Vagina (tissue), 2 donors: Measurements from ENCODE around the gene NDUFA6. TPM values are rescaled to one million over a fixed set of nuclear protein-coding genes. Genes with fewer than 3 reads are reported as not detected.
"Not testable (repeated sequence)": the region's sequence is repeated elsewhere in the genome, so short reads cannot be mapped to it uniquely, and the experiment has no call there.

Experiments used
- DNase-seq, 2 donors: peaks; one replicate each; pipeline ENCODE4 v3.0.0-alpha.2; 2017; ENCODE audit errors: extremely low spot score in 2 of 2
- H3K27ac ChIP-seq: fragments of 200-600 bp; sonication (generic); one replicate; pipeline ENCODE4 v1.5.1; 2019
- H3K27me3 ChIP-seq: fragments of 200-600 bp; sonication (generic); one replicate; pipeline ENCODE4 v1.5.1; 2019
- H3K36me3 ChIP-seq, 2 donors: fragments of 200-600 bp; sonication (generic); one replicate each; pipeline ENCODE4 v1.5.1; 2017 to 2019
- H3K4me1 ChIP-seq: fragments of 200-600 bp; sonication (generic); one replicate; pipeline ENCODE4 v1.5.1; 2019
- H3K4me3 ChIP-seq, 2 donors: fragments of 200-600 bp; sonication (generic); 1 replicate in 1 of 2; 2 replicates in 1 of 2; pipeline ENCODE4 v1.5.1; 2016 to 2019
- H3K9me3 ChIP-seq: fragments of 200-600 bp; sonication (generic); one replicate; pipeline ENCODE4 v1.5.1; 2019
- CTCF ChIP-seq, 3 experiments: fragments of 450-650 bp in 2 of 3; fragments of 200-600 bp in 1 of 3; sonication (generic) in 1 of 3; IDR thresholded peaks; one replicate each; pipeline ENCODE4 v1.5.1; 2017 to 2019; ENCODE audit warnings: antibody characterized with exemption in 3 of 3, mild to moderate bottlenecking in 2 of 3, moderate library complexity in 2 of 3
- POLR2A ChIP-seq, 2 donors: fragments of 450-650 bp; IDR thresholded peaks; one replicate each; pipeline ENCODE4 v1.6.1; 2017; ENCODE audit warnings: antibody characterized with exemption in 2 of 2, mild to moderate bottlenecking in 2 of 2, moderate library complexity in 2 of 2
- POLR2AphosphoS5 ChIP-seq, 2 donors: sonication (generic); formaldehyde crosslinking; IDR thresholded peaks; one replicate each; pipeline ENCODE4 v1.9.0; 2017; ENCODE audit warnings: antibody characterized with exemption in 2 of 2, mild to moderate bottlenecking in 2 of 2, low read depth in 1 of 2; ENCODE audit not compliant: insufficient read depth in 1 of 2
- intact Hi-C: fragments of 100-400 bp; cut with DNase I; formaldehyde crosslinking; loops from one replicate; pipeline ENCODE4 v1.15.1; 2023
- total RNA-seq: library from RNA; depleted of rRNA; stranded (reverse); fragments of >200 nt; gene quantifications from one replicate; pipeline ENCODE4 v1.2.3, GENCODE V29; 2016

Gene NDUFA6
- total RNA-seq, 1 donor from 2014 or later, result 42.0 TPM

- H3K27me3 ChIP-seq, result no peaks in the 10 kb centered on the region
- no peaks in the 10 kb centered on the region for H3K36me3 ChIP-seq
- H3K9me3 ChIP-seq, result no peaks in the 10 kb centered on the region
- intact Hi-C loops, result no loop called here
- TF ChIP-seq POLR2A (IDR thresholded peaks at IDR 0.05) (no peak), CTCF (IDR thresholded peaks at IDR 0.05) (no peak), POLR2AphosphoS5 (IDR thresholded peaks at IDR 0.05; ENCODE audit: insufficient read depth in 1 of 2, low read depth in 1 of 2) (no peak)
- no peak overlapping the region for H3K4me3 ChIP-seq
- H3K4me1 ChIP-seq, result no peaks in the 10 kb centered on the region
- no peak overlapping the region for H3K27ac ChIP-seq
- no peak for DNase-seq
Observed at GRCh38 chr22:42127606-42128005, 37.0 kb upstream of the NDUFA6 start.

DNA sequence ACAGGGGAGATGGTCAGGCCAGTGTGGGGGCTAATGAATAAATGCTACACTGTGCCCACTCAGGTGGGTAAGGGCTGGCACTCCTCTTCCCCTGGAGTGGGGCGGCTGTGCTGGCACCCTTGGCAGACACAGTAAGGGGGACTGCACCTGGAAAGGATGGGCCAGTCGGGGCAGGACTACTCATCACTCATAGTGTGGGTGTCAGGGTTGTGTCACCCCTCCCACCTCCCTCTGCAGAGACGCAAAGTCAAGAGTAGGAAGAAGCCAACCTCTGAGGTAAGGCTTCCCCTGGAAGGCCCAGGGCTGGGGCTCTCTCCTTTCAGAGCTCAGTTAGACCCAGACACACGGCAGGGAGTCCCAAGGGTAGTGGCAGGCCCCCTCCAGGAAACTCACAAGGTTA, 33.0 kb upstream of the NDUFA6 start:
- H3K9me3 ChIP-seq, H3K27me3 ChIP-seq, H3K4me1 ChIP-seq, DNase-seq, H3K4me3 ChIP-seq, H3K27ac ChIP-seq, intact Hi-C loops, H3K36me3 ChIP-seq: not testable (repeated sequence)

DNA sequence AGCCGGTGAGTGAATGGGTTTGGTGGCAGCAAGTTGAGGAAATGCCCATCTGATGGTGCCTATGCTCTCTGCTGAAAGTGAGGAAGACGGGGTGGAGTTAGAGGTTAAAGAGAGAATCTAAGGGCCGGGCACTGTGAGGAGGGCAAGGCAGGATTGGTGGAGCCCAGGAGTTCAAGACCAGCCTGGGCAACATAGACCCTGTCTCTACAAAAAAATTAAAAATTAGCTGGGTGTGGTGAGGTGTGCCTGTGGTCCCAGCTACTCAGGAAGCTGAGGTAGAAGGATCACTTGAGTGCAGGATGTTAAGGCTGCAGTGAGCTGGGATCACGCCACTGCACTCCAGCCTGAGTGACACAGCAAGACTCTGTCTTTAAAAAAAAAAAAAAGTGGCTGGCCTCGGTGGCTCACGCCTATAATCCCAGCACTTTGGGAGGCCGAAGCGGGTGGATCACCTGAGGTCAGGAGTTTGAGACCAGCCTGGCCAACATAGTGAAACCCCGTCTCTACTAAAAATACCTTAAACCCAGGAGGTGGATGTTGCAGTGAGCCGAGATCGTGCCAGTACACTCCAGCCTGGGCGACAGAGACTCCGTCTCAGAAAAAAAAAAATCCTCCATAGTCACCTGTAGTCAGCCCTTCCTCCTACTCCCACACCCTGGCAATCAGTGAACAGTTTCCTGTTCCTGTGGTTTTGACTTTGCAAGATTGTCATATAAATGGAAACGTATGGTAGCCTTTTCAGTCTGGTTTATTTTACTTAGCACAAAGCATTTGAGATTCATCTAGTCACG, 29.9 kb upstream of the NDUFA6 start:
- H3K27me3 ChIP-seq, H3K36me3 ChIP-seq, H3K27ac ChIP-seq, H3K4me1 ChIP-seq, DNase-seq, intact Hi-C loops, H3K9me3 ChIP-seq, H3K4me3 ChIP-seq: not testable (repeated sequence)

DNA sequence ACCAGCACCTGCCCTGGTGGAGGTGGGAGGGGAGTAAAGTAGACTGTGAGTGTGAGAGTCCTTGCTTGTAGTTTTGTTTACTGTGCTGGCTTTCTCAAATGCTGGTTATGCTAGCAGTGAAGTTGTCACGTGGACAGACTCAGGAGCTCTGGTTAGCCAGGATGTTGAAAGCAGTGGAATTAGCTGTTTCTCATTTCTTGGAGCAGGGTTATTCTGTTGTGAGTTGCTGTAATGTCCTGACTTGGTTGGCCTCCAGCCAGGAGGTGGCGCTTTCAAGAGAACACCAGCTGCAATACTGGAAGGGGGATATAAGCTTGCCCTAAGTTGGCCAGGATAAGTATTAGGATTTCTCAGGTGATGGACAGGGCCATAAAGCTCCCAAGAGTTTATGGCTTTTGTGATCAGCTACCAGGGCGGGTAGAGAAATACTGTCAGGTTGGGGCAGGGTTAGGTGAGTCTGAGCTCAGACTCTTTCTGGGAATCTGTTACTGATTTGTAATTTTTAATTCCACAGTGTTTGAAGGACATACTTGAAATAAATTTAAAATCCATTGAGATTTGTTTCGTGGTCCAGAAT, 26.4 kb upstream of the NDUFA6 start:
- no peaks in the 10 kb centered on the region for H3K27me3 ChIP-seq
- H3K36me3 ChIP-seq, result no peaks in the 10 kb centered on the region
- H3K9me3 ChIP-seq, result peaks cover 11% of the 10 kb centered on the region
- TF ChIP-seq CTCF (IDR thresholded peaks at IDR 0.05) (no peak), POLR2AphosphoS5 (IDR thresholded peaks at IDR 0.05; ENCODE audit: insufficient read depth in 1 of 2, low read depth in 1 of 2) (no peak), POLR2A (IDR thresholded peaks at IDR 0.05) (no peak)
- intact Hi-C loops, result no loop called here
- no peak for DNase-seq
- H3K4me3 ChIP-seq, result no peak overlapping the region
- H3K27ac ChIP-seq, result no peak overlapping the region
- H3K4me1 ChIP-seq, result no peaks in the 10 kb centered on the region

DNA sequence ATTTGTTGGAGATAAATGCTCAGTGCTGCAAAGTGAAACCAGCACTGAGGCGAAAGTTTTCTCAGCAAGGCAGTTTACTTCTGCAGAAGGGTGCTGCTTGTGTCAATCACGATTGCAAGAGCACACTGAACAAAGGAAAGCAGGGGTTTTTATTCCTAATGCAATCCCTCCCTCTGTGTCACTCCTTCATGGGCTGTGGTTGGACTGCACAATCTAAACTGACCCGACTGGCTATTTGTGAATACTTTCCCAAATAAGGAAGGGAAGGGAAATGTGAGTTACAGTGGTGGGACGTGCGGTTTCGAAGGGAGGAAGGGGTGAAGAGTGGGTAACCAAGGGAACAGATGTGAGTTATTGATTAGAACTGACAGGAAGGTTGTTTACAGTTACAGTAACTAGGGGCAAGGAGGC, 24.9 kb upstream of the NDUFA6 start:
- H3K4me3 ChIP-seq, intact Hi-C loops, H3K36me3 ChIP-seq, H3K27me3 ChIP-seq, DNase-seq, H3K4me1 ChIP-seq, H3K27ac ChIP-seq: not testable (repeated sequence)
- peaks cover 11% of the 10 kb centered on the region for H3K9me3 ChIP-seq

- no peaks in the 10 kb centered on the region for H3K36me3 ChIP-seq
- H3K9me3 ChIP-seq, result peaks cover 11% of the 10 kb centered on the region
- intact Hi-C loops, result no loop called here
- no peaks in the 10 kb centered on the region for H3K4me1 ChIP-seq
- no peak for DNase-seq
- TF ChIP-seq CTCF (IDR thresholded peaks at IDR 0.05), result no peak
- TF ChIP-seq POLR2A (IDR thresholded peaks at IDR 0.05), result no peak
- TF ChIP-seq POLR2AphosphoS5 (IDR thresholded peaks at IDR 0.05; ENCODE audit: insufficient read depth in 1 of 2, low read depth in 1 of 2), result no peak
- no peaks in the 10 kb centered on the region for H3K27me3 ChIP-seq
- H3K4me3 ChIP-seq, result no peak overlapping the region
- H3K27ac ChIP-seq, result no peak overlapping the region
Observed at GRCh38 chr22:42114721-42115120, 24.1 kb upstream of the NDUFA6 start.

GRCh38 chr22:42112793-42113192, 22.2 kb upstream of the NDUFA6 start:
- H3K9me3 ChIP-seq, result peaks cover 11% of the 10 kb centered on the region
- H3K36me3 ChIP-seq, H3K27ac ChIP-seq, H3K4me3 ChIP-seq, H3K4me1 ChIP-seq, H3K27me3 ChIP-seq, DNase-seq, intact Hi-C loops: not testable (repeated sequence)
